GDM1 (cell line): ENCODE data around the gene TCTN1.
"Not testable (repeated sequence)": the region's sequence is repeated elsewhere in the genome, so short reads cannot be mapped to it uniquely, and the experiment has no call there.

Experiments
- DNase-seq: peaks from one replicate; lab custom pipeline; 2025; lab: John Stamatoyannopoulos, UW

The TCTN1 gene

DNA sequence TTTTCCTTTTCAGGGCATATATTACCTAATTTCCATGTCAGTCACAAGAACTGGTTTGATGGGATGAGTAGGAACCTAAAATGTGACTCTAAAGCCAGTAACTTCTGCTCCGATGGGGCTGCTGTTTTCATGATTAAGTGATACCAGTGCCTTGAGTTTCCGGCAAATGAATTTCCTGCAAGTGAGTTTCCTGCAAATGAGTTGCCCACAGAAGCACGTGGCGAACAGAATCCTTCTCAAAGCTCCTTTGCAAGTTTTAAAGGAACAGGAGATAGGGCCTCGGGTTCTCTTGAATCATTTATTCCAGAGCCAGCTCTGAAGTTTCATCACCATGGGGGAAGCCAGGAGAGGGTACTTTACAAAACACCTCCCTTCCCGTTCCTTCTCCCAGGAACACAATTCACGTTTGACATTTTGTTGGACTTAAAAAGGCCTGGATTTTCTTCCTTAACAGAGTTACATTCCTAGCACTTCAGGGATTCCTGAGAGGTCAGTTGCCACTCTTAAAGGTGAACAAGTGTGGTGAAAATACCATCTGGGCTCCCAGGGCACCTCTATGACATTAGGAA, 28.6 kb upstream of the TCTN1 start:
- peak; percentile 78 for DNase-seq

DNA sequence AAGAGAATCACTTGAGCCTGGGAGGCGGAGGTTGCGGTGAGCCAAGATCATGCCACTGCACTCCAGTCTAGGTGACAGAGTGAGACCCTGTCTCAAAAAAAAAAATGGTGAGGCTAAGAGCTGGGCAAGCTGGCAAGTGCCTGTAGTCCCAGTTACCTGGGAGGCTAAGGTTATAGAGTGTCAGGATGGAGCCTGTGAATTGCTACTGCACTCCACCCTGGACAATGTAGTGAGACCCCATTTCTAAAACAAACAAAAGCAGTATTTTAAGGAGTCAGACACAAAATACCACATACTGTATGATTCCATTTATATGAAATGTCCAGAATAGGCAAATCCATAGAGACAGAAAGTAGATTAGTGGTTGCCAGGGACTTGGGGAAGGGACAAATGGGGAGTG, 26.8 kb upstream of the TCTN1 start:
- DNase-seq, result not testable (repeated sequence)

DNA sequence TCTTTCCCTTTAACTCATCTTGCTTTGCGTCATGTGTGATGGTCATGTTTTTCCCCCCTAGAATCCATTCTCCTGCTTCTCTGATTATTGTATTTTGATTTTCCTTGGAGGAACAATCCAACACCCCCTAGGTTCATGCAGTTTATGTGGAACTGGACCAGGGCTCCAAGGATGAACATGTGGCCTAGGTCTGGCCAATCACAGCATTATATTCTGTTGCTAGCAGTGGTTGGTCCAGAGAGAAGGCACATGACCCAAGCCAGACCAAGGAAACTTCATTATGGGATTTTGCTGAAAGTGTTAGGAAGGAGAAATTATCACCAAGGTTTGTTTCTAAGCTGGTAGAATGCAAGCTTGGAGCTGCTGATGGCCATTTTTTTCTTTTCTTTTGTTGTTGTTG, 23.9 kb upstream of the TCTN1 start:
- DNase-seq, result no peak

DNA sequence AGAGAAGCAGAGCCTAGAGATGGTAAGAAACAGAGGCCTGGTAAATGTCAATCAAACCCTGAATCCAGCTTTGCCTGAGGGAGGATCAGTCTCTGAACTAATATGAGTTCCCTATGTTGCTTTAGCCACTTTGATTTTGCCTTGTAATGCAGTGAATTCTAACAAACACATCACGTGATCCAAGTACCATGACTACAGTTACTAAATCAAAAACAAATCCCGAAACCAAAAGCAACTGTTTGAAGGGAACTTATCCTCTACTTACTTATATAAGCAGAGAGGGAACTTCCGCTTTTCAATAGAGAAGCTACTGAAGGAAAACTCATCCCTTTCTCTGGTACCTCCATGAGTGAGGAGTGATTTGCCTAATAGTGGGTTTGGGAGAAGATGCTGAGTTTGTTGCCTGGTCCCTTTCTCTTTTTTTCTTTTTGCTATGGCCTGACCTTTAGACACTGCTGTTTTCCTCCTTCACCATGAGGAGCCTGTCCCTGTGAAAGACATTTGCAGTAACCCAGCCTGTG, 23.1 kb upstream of the TCTN1 start:
- peak; percentile 41 for DNase-seq

DNA sequence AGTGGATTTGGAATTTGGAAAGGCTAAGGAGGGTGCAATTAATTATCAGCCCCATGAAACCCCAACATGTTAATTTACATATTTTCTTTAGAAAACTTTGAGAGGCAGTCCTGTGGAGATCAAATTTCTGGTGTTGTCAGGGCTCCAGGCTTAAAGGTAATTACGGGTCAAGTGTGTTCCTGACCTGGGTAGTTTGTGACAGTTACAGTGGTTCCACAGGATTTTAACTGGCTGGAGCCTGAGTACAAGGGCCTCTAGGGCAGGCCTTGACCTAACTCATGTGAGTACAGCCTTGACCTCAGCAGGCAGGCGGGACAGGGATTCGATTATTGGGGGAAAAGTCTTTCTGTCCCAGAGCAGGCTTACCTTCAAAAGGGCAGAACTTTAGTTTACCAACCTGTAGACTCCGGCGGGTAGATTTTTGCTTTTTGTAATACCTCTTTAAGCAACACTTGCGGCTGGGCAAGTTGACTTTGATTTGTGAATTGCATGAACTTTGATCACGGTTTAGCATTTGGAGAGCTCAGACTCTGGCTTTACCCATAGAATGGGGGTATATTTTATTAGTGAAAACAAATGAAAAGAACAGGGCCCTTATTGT, 22.4 kb upstream of the TCTN1 start:
- no peak for DNase-seq

DNA sequence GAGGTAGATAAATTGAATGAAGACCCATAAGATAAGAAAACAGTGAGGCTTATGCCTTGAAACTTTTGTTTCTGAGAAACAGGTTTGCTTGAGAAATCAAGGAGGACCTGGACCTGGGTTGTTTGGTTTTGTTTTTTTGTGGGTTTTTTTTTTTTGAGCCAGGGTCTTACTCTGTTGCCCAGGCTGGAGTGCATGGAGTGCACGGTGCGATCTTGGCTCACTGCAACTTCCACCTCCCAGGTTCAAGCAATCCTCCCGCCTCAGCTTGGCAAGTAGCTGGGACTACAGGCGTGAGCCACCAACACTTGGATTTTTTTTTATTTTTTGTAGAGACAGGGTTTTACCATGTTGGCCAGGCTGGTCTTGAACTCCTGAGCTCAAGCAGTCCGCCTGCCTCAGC, 21.9 kb upstream of the TCTN1 start:
- DNase-seq, result no peak

DNA sequence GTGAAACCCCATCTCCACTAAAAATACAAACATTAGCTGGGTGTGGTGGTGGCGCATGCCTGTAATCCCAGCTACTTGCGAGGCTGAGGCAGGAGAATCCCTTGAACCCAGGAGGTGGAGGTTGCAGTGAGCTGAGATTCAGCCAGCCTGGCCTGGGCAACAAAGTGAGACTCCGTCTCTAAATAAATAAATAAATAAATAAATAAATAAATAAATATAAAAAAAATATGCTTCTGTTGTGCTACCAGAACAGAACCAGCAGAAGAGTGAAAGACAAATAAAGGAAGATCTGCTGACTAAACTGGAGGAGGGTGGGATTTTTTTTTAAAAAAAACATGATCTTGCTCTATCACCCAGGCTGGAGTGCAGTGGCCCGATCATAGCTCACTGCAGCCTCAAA, 21.0 kb upstream of the TCTN1 start:
- not testable (repeated sequence) for DNase-seq

DNA sequence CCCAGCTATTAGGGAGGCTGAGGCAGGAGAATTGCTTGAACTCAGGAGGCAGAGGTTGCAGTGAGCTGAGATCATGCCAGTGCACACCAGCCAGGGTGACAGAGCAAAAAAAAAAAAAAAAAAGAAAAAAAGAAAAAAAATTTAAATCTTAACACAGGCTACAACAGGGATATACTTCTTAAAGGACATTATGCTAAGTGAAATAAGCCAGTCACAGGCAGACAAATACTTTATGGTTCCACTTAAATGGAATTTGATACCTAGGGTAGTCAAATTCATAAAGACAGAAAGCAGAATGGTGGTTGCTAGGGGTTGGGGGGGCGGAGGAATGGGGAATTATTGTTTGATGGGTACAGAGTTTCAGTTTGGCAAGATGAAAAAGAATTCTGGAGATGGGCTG, 16.0 kb upstream of the TCTN1 start:
- DNase-seq, result no peak

DNA sequence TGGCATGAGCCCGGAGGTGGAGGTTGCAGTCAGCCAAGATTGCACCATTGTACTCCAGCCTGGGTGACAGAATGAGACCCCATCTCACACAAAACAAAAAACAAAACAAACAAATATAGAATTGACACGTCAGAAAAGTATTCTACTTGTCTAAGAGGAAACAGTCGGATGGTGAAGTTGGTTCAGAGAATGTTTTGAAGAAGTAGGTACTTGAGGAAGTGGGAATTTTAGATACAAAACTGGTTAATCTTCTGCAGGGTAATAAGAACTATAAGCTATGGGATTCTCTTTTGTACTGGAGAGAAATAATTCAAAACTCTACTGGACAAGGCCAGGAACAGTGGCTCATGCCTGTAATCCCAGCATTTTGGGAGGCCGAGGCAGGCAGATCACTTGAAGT, 14.6 kb upstream of the TCTN1 start:
- no peak for DNase-seq

DNA sequence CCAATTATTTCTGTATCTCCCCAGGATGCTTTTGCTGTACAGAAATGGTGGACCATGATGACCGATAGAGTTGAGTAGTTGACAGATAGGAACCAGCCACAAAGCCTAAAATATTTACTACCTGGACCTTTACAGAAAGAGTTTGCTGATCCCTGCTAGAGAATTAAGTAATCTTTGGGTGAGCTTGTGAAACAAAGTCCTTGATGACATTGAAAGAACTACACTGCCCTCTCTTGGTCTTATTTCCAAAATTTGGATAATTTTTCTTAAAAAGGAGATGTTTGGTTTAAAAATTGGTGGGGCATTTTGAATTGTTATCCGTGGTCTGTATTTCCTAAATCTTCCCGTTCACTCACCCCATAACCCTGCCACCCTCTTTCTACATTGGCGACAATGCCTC, 13.7 kb upstream of the TCTN1 start:
- DNase-seq, result peak; percentile 27

DNA sequence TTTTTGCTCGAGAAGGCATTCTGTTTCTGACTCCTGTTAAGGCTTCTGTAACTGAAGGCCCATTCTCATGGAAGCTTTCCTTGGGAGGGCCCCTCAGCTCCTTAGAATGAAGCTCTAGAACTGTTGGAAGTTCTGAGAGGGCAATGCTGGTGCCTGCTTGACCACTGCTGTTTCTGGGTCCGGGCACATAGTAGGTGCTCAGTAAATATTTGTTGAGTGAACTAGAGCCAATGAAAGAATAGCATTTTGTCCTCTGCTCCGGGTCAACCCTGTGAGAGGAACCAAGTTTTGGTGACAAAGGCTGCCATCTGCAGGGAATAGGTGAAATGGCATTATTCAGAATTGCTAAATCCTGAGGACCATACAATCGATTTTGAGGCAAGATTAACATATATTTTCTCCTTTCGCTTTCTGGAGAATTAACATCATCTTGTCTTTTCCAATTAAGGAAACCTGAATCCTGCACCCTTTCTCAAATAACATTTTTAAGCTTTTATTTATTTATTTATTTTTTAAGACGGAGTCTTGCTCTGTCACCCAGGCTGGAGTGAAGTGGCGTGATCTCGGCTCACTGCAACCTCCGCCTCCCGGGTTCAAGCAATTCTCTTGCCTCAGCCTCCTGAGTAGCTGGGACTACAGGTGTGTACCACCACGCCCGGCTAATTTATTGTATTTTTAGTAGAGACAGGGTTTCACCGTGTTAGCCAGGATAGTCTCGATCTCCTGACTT, 11.7 kb upstream of the TCTN1 start:
- DNase-seq, result peak; percentile 37

DNA sequence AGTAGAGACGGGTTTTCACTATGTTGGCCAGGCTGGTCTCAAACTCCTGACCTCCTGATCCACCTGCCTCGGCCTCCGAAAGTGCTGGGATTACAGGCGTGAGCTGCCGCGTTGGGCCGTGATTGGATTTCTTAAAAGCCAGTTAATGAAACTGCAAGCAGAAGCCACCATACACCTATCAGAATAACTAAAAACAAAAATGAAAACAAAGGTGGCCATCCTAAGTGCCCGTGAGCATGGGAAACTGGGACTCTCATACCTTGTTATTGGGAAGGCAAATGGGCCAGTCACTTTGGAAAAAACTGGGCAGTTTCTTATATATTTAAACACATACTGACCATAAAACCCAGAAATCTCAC, 7.7 kb upstream of the TCTN1 start:
- DNase-seq, result no peak

DNA sequence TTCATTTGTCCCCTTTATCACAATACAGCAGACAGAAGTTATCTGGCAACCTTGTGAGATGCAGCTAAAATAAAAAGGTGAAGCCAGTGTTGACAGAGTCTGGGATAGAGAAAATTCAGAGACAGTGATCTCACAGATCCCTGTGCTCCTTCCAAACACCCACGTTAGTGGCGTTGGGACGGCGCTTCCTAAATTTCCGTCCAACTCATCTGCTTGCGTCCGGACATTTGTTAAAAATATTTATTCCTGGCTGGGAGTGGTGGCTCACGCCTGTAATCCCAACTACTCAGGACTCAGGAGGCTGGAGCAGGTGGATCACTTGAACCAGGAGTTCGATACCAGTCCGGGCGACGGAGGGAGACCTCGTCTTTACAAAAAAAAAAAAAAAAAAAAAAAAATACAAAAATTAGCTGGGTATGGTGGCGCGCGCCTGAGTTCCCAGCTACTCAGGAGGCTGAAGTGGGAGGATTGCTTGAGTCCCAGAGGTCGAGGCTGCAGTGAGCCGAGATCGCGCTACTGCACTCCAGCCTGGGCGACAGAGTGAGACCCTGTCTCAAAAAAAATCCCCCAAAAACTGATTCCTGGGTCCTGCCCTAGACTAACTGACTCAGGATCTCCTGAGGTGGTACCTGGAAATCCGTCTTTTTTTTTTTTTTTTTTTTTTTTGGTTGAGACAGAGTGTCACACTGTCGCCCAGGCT, 708 bp upstream of the TCTN1 start:
- DNase-seq, result no peak

DNA sequence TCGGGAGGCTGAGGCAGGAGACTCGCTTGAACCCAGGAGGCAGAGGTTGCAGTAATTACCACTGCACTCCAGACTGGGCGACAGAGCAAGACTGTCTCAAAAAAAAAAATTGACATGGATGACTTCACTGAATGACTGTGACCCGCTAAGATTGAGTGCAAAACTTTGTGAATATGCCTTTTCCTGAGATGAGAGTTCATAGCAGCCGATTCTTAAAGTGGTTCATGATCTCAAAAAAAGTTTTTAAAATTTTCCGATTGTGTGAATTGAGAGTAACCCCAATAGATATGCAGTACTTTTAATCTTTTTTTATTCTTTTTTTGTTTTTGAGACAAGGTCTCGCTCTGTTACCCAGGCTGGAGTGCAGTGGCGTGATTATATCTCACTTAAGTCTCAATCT, 1.2 kb downstream of the TCTN1 start:
- DNase-seq, result no peak

DNA sequence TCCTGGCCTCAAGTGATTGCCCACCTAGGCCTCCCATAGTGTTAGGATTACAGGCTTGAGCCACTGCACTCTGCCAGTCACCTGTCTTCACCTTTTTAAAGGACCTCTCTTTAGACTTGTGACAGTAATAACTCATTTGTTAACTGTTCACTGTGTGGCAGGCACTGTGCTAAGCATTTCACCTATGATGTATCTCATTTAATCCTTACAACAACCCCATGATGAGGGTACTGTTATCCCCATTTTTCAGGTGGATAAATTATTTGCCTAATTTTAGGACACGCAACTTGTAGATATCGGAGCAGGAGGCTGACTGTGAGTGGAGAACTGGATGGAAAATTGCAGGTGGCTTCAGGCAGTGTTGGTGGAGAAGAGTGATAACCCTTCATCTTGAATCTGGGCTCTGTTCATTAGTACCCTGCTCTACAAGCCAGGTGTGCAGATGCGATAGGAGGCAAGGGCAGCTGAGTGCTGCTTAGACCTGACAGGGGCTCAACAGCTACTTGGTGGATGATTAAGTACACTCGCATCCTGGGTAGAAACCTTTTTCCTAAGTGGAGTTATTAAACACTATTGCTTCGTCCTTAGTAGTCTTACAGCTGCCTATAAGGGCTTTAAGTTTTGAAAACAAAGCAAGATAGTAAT, 2.7 kb downstream of the TCTN1 start:
- no peak for DNase-seq

DNA sequence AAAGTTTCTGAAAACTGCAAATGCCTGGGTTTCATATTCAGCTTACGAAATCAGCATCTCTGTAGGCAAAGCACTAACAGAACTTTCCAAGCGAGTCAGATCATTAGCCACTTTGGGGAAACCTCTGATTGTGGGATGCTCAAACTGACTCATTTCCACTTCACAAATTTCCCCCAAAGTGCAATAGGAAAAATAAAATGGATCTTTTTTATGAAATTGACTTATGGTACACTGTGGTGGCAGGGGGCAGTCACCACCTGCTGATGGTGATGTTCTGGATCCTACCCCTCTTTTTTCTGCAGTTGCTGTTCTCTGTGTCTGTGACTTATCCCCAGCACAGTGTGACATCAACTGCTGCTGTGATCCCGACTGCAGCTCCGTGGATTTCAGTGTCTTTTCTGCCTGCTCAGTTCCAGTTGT, 5.6 kb downstream of the TCTN1 start:
- DNase-seq, result no peak

DNA sequence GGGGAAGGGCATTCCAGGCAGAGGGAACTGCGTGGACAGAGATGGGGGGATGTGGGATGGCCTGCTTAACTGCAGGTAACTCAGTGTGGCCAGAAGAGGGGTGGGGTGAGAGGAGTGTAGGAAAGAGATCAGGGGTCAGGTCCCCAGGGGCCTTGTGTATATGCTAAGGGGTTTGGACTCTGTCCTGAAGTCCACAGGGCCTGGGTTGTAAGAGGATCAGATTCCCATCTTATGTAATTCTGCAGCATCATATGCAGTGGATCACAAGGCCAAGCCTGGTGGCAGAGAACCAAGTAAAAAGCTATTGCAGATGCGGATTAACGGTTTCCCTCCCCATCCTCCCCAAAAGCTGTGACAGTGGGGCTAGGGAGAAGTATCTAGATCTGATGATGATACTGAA, 8.7 kb downstream of the TCTN1 start:
- no peak for DNase-seq

DNA sequence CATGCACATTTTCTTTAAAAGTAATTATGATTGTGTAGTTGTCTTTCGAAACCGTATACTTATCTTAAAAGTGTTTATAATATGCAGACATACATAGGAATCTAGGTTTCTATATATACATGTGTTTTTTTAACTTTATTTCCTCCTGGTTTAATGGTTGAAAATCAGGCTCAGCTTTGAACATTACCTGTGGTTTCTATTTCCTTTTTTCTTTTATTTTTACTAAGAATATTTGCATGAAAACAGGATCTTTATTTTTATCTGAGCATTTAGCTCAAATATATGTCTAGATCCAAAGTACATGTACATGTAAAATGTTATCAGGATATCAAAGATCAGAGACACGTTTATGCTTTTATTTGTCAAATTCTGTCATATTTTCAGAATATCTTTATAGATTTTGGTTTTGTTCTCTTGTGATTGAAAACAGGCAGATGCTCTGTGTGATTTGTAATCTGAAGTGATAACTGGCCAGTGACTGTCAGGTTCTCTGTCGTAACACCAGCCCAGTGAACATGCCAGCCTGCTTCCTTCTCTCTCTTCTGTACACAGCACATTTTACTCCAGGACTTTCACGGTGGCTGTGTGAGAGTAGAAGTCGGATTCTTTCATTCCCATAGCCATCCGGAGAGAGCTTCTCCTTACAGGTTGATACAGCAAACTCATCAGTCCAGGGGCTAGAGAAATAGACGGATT, 13.7 kb downstream of the TCTN1 start:
- no peak for DNase-seq

DNA sequence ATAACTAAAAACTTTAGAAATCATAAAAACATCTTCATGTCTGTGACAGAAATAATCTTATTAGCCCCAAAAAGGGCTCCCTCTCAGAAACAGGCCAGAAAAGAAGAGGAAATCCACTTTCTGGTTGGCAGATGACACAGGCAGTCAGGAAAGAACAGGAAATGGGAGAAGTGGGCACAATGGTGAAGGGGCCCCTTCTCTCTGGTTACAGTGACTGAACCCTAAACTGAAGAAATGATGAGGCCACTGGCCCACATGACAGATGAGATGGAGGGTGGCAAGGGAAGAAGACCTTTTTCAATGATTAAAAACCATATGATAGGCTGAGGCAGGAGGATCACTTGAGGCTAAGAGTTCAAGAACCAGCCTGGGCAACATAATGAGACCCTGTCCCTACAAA, 21.1 kb downstream of the TCTN1 start:
- DNase-seq, result no peak

DNA sequence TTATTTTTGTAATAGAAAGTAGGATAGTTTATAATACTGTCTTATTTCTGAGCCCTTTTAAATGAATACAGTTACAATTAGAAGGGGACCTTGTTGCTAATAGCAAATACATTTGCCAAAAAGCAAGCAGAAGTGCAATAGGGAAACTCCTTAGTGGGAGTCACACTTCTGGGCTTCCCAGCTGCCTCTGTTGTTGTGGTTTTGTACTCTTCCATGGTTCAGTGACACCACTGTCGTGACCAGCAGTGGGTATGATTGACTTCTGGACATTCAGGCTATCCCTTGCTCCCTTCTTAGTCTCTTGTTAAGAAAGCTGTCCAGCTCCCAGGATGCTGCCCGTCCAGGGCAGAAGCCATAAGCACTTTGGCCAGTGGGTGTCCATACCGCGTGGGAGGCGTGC, 22.6 kb downstream of the TCTN1 start:
- DNase-seq, result no peak

DNA sequence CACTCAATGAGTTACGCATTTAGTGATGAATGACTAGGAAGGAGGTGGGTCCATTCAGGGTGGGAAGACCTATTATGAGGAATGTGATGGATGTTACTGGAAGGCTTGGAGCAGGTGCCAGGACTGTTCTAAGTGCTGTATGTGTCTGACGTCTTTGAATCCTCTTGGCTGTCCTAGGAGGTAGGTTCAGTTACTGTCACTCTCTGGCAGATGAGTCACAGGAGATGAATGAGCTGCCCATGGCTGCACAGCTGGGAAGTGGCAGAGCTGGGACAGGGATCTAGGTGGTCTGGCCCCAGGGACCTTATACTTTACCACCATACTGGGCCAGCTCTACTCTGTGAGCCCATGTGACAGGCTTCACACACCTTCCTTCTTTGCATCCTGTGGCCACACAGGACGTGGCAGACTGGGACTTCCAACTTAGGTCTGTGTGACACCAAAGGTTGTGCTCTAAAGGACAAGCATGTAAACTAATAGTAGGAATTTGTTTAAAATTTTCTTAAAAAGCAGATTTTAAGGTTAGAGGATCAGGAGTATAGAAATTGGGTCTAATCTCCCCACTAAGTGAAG, 24.0 kb downstream of the TCTN1 start:
- no peak for DNase-seq

DNA sequence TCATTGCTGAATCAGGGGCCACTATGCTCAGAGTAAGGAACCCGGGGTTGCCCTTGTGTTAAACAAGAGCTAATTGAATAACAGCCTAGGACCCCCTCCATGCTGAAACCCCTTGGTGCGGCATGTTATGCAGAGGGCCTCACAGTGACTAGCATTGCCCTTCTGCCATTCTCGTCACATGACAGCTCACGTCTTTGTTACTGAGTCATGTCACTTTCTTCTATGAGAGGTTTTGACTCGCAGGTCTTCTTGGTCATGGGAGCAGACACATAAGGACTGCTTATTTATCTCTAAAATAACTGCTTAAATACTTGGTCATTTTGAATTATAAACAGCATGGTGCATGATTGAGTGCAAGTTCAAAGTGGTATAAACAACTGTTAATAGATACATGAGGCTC, 24.9 kb downstream of the TCTN1 start:
- no peak for DNase-seq
